Activated T-helper 1 cell treated with Interleukin-2 at 50 U/mL for 16 hours (primary cell): ENCODE measurements around the gene ZNRF2.
"Not testable (repeated sequence)": the region's sequence is repeated elsewhere in the genome, so short reads cannot be mapped to it uniquely, and the experiment has no call there.

Experiments used
- DNase-seq: peaks from one replicate; pipeline ENCODE4 v3.0.0-alpha.2; 2020; ENCODE audit warnings: low read depth

Gene ZNRF2

GRCh38 chr7:30363778-30364563 lies 79.6 kb downstream of the ZNRF2 start:
- no peak for DNase-seq

- no peak for DNase-seq
Measured at GRCh38 chr7:30364773-30365172, 80.4 kb downstream of the ZNRF2 start.

- DNase-seq = no peak
Measured at GRCh38 chr7:30365621-30366020, 81.2 kb downstream of the ZNRF2 start.

GRCh38 chr7:30366606-30367005 lies 82.2 kb downstream of the ZNRF2 start:
- no peak for DNase-seq

- DNase-seq = no peak
Measured at GRCh38 chr7:30367561-30367960, 83.2 kb downstream of the ZNRF2 start.

GRCh38 chr7:30369879-30370278 lies 85.5 kb downstream of the ZNRF2 start:
- no peak for DNase-seq

- DNase-seq = no peak
Measured at GRCh38 chr7:30371321-30371720, 86.9 kb downstream of the ZNRF2 start.

GRCh38 chr7:30378275-30378674 lies 93.9 kb downstream of the ZNRF2 start:
- DNase-seq = no peak

- DNase-seq = no peak
Measured at GRCh38 chr7:30379131-30379530, 94.7 kb downstream of the ZNRF2 start.

GRCh38 chr7:30379741-30380140 lies 95.3 kb downstream of the ZNRF2 start:
- no peak for DNase-seq

GRCh38 chr7:30380294-30380693 lies 95.9 kb downstream of the ZNRF2 start:
- no peak for DNase-seq

- DNase-seq = not testable (repeated sequence)
Measured at GRCh38 chr7:30380824-30381223, 96.4 kb downstream of the ZNRF2 start.

GRCh38 chr7:30382607-30383006 lies 98.2 kb downstream of the ZNRF2 start:
- no peak for DNase-seq

- DNase-seq = no peak
Measured at GRCh38 chr7:30389791-30390190, 105.4 kb downstream of the ZNRF2 start.

GRCh38 chr7:30390736-30391636 lies 106.6 kb downstream of the ZNRF2 start:
- no peak for DNase-seq

- no peak for DNase-seq
Measured at GRCh38 chr7:30391806-30392205, 107.4 kb downstream of the ZNRF2 start.

GRCh38 chr7:30395676-30396075 lies 111.3 kb downstream of the ZNRF2 start:
- DNase-seq = no peak

GRCh38 chr7:30396389-30396788 lies 112.0 kb downstream of the ZNRF2 start:
- DNase-seq = no peak

- no peak for DNase-seq
Measured at GRCh38 chr7:30403477-30403876, 119.1 kb downstream of the ZNRF2 start.

GRCh38 chr7:30405179-30405578 lies 120.8 kb downstream of the ZNRF2 start:
- no peak for DNase-seq

GRCh38 chr7:30406664-30407425 lies 122.4 kb downstream of the ZNRF2 start:
- DNase-seq = no peak

GRCh38 chr7:30411173-30411572 lies 126.8 kb downstream of the ZNRF2 start:
- DNase-seq = no peak
